22Rv1 (cell line): ENCODE data around the gene MINDY3.
"Not testable (repeated sequence)": the region's sequence is repeated elsewhere in the genome, so short reads cannot be mapped to it uniquely, and the experiment has no call there.

Experiments used
- H3K27ac ChIP-seq: fragments of 450-650 bp; 2 replicates; pipeline ENCODE4 v1.5.1; 2017
- CTCF ChIP-seq: fragments of 450-650 bp; IDR thresholded peaks from 2 replicates; pipeline ENCODE4 v1.5.1; 2017; ENCODE audit warnings: mild to moderate bottlenecking
- ZFX ChIP-seq: fragments of 450-650 bp; IDR thresholded peaks from 2 replicates; pipeline ENCODE4 v1.6.1; 2017; ENCODE audit warnings: antibody characterized with exemption, borderline replicate concordance

Gene MINDY3

GRCh38 chr10:15780353-15781135 is 79.8 kb downstream of the MINDY3 start:
- no peak overlapping the region for H3K27ac ChIP-seq
- TF ChIP-seq ZFX = no peak
- no peak for TF ChIP-seq CTCF

GRCh38 chr10:15775513-15775912 is 84.8 kb downstream of the MINDY3 start:
- TF ChIP-seq ZFX (no peak), CTCF (no peak)
- no peak overlapping the region for H3K27ac ChIP-seq

GRCh38 chr10:15774534-15774933 is 85.8 kb downstream of the MINDY3 start:
- not testable (repeated sequence) for H3K27ac ChIP-seq

GRCh38 chr10:15764892-15765454 is 95.3 kb downstream of the MINDY3 start:
- TF ChIP-seq CTCF (no peak), ZFX (no peak)
- H3K27ac ChIP-seq = no peak overlapping the region

- no peak overlapping the region for H3K27ac ChIP-seq
- no peak for TF ChIP-seq ZFX
- TF ChIP-seq CTCF = no peak
Measured at GRCh38 chr10:15763006-15763405, 97.3 kb downstream of the MINDY3 start.

- not testable (repeated sequence) for H3K27ac ChIP-seq
Measured at GRCh38 chr10:15762239-15762638, 98.1 kb downstream of the MINDY3 start.

GRCh38 chr10:15761224-15761623 is 99.1 kb downstream of the MINDY3 start:
- H3K27ac ChIP-seq = not testable (repeated sequence)

GRCh38 chr10:15760681-15761080 is 99.6 kb downstream of the MINDY3 start:
- no peak overlapping the region for H3K27ac ChIP-seq
- TF ChIP-seq ZFX (no peak), CTCF (no peak)

GRCh38 chr10:15759265-15759664 is 101.0 kb downstream of the MINDY3 start:
- H3K27ac ChIP-seq = no peak overlapping the region
- no peak for TF ChIP-seq CTCF
- TF ChIP-seq ZFX = no peak
